Measurements from ENCODE around the gene MACF1.

Gene MACF1

DNA sequence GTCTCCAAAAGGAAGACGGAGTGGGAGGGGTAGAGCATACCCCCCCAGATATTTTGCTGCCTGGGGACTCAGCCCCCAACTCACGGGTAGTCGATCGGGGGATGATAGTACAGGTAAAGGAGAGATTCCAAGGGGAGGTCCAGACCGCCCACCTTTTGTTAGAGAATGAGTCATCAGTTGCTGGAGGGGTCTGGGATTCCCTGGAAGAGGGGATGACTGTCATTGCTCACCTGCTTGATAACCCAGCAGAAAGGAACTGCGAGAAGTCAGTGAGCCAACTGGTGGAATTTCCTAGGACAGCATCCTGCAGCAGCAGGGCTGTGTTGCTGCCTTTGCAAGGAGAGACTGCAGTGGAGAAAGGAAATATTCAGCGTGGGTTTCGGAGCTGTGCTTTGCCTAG lies 64.4 kb downstream of the MACF1 start:
- no peak for DNase-seq

GRCh38 chr1:39269349-39269748 lies 64.9 kb downstream of the MACF1 start:
- no peak for DNase-seq

DNA sequence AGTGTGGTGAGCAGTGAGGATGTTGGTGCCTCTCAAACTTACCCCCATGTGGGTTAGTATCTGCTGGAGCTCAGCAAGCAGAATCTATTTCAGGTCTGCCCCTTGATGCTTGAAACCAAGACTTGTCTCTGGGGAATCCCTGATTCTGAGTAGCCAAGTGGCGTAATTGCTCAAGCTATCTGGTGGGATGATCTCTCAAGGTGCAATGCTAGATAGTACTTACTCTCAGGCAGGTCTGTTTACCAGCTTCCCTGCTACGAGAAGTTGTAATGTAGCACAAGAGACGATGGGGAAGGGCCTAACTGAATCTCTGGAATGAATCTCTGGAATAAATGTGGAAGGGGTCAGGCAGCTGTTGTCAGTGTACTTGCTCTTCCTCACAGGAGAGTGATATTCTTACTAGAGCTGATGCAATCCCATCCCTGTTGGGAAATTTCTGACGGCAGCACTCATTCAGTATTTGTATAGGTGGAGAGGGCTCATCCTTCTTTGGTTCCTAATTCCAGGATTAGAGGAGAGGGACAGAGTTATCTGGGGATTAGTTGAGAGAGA lies 65.4 kb downstream of the MACF1 start:
- DNase-seq = no peak

DNA sequence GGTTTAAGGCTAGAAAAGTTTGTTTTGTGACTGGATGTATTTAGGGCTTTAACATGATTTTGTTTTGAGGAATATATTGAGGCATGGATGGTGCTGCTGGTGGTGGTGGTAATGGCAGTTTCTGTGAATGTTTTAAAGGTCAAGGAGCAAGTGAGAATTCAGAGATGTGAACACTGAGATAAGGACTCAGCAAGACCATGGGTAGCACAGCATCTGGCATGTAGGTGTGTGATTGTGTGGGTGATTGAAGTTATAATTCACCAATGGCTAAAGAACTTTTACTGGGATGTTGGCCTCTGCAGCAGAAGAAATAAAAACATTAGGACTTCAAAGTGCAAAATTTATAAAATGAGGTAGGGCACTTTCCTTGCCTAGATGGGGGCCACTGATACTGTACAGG lies 65.9 kb downstream of the MACF1 start:
- no peak for DNase-seq

DNA sequence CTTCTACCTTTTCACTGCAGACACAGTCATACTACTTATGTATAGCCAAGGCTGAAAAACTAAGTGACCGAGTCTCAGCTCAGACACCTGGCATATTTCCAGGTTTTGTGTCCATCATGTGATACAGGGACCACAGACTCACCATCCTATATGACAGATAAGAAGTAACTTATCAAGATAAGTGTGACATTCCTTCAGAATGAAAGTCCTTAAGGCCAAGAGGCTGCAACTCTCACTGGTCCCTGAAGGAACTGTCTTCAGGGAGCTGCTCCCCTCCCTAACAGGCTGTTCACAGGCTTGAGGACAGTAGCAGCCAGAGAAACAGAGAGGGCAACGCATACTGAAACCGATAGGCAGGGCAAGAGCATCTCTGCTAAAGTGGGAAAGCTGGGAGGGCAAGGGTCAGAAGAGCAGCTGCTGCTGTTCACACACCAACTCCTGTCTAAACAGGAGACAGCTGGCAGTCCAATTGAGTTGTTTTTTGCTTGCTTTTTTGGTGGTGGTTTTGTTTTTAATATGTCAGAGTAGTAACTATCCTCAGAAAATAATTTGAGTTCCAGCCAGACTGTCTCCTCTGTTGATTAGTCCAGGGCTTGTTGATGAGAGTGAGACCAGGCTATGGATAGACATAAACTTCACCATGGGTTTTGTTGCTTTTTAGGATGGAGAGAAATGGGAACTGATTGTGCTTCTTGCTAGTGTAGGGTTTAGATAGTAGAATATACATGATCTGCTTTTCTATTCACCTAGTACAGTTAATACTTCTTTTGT lies 67.7 kb downstream of the MACF1 start:
- DNase-seq = no peak

DNA sequence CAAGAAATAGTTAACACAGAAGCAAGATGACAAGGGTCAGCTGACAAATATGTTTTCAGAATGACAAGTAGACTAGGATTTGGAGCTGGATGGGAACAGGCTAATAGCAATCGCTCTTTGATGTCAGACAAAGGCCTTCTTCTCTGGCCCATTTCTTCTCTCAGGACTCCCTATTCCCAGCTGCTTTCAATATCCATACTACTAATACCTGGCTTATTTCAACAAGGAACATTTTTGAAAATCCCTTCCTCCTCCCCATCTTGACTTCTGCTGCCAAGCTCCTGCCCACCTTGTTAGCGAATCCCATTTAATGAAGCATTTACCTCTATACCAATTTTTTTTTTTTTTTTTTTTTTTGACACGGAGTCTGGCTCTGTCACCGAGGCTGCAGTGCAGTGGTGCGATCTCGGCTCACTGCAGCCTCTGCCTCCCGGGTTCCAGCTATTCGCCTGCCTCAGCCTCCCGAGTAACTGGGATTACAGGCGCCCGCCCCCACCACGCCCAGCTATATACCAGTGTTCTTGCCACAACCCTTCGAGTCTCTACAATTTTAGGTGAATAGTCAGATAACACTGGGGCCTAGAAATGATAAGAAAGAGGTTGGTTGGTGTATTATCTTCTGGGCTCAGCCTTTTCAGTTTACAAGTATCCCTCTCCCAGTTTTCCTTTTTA lies 68.4 kb downstream of the MACF1 start:
- DNase-seq = no peak

DNA sequence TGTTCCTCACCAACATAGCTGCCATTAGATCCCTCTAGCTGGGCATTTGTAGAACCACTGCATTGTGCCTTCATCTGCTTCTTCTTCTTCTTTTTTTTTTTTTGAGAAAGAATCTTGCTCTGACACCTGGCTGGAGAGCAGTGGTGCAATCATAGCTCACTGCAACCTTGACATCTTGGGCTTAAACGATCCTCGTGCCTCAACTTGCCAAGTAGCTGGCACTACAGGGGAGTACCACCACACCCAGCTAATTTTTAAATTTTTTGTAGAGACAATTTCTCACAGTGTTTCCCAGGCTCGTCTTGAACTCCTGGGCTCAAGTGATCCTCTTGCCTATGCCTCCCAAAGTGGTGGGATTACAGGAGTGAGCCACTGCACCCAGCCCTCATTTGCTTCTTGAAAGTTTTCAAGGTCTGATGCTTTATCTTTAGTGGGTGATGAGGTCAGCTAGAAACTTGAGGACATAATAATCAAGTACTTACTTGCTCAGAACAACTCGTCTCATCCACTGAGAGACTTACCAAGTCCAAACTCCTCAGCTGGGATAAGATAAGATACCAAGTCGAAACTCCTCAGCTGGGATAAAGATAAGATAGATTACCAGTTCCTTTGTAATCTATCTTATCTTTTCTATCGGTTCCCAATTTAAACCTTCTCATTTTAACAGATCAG lies 71.5 kb downstream of the MACF1 start:
- no peak for DNase-seq

DNA sequence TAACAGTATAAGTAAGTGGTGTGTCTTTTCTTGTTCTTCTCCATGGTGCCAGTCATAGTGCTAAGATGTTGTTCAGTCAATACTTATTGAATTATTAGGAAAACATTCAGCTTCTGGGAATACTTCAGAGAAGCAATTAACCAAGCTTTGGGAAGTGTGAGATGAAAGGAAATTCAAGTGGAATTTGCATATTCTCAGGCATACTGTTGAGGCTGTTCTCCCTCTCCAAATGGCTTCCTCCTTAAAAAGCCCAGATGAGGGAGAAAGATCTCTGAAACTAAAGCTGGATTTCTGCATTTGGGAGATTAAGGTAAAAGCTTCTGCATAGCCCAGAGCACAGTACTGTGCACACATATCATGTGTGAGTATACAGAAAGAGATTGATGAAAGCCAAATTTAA lies 73.4 kb downstream of the MACF1 start:
- no peak for DNase-seq

- DNase-seq = no peak
Measured at GRCh38 chr1:39282537-39283216, 78.2 kb downstream of the MACF1 start.

DNA sequence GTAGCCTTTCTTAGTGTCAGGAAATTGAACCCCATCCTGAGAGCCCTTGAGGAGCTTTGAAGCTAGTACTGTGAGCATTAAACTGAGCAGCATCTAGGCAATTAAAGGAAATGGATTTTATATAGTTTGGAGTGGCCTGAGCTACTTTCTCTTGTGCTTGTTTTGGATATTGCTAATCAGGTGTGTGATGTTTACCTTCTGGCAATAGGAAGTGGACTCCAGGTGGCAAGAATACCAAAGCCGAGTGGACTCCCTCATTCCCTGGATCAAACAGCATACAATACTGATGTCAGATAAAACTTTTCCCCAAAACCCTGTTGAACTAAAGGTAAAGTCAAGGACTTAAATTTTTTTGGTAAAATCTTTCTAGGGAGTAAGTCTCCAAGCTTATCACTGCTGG lies 79.4 kb downstream of the MACF1 start:
- DNase-seq = no peak

DNA sequence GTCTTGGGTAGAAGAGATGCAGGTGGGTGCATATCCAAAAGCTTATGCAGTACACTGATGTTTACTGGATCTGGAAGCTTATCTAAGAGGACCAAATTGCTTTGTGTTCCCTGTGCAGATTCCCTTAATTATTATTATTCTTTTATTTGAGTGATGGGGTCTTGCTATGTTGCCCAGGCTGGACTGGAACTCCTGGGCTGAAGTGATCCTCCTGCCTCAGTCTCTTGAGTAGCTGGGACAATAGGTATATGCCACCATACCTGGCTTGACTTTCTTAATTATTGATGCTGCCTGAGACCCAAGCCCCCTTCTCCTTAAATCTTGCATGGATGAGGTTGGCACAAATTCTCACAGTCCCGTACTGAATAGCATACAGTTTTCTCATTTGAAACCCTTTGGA lies 83.0 kb downstream of the MACF1 start:
- DNase-seq = no peak

DNA sequence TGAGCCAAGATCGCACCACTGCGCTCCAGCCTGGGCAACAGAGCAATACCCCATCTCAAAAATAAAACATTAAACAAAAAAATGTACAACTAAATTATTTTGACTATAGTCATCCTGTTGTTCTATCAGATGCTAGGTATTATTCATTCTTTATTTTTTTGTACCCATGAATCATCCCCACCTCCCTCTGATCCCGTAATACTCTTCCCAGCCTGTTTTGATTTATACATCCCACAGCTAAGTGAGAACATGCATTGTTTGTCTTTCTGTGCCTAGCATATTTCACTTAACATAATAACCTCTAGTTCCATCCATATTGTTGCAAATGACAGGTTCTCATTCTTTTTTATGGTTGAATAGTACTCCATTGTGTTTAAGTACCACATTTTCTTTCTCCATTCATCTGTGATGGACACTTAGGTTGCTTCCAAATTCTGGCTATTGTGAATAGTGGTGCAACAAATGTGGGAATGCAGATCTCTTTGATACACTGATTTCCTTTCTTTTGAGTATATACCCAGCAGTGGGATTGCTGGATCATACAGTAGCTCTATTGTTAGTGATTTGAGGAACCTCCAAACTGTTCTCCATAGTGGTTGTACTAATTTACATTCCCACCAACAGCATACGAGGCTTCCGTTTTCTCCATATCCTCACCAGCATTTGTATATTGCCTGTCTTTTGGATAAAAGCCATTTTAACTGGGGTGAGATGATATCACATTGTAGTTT lies 84.4 kb downstream of the MACF1 start:
- no peak for DNase-seq

DNA sequence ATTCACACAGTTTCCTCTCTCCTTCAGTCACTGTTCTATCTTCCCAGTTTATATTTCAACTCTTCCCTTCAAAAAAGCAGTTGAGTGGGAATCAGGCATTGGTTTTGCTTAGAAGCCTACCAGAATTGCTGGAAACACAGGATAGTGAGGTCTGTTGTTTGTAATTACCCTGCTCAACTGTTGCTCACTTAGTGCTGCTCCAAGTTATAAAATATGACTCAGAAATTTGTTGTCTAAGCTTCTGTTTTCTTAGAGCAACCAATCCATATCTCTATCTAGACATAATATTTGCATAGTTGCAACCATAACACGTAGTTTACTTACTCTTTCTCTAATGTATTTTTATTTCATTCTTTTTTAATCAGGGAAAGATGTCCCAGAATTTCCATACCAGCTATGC lies 87.9 kb downstream of the MACF1 start:
- DNase-seq = no peak

- no peak for DNase-seq
Measured at GRCh38 chr1:39293375-39294070, 89.0 kb downstream of the MACF1 start.

DNA sequence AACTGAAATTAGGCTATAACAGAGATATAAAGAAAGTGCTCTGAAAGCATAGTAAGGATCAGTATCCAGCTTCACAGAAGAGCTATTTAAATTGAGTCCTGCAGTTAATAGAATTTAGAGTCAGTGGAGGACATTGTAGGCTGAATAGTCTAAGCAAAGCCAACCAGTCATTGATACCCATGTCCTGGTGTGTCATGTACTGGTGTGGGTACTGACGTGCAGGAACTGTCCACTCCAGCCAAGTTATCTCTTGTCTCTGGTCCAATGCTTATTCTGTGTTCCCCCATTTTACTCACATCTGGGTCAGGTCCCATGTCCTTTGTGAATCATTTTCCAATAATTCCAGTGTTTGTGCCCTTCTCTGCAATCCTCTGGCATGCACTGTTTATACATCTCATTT lies 90.0 kb downstream of the MACF1 start:
- DNase-seq = no peak

GRCh38 chr1:39295901-39296300 lies 91.4 kb downstream of the MACF1 start:
- no peak for DNase-seq

- no peak for DNase-seq
Measured at GRCh38 chr1:39297551-39297950, 93.1 kb downstream of the MACF1 start.

GRCh38 chr1:39301606-39302005 lies 97.1 kb downstream of the MACF1 start:
- DNase-seq = no peak

- no peak for DNase-seq
Measured at GRCh38 chr1:39305555-39305954, 101.1 kb downstream of the MACF1 start.

DNA sequence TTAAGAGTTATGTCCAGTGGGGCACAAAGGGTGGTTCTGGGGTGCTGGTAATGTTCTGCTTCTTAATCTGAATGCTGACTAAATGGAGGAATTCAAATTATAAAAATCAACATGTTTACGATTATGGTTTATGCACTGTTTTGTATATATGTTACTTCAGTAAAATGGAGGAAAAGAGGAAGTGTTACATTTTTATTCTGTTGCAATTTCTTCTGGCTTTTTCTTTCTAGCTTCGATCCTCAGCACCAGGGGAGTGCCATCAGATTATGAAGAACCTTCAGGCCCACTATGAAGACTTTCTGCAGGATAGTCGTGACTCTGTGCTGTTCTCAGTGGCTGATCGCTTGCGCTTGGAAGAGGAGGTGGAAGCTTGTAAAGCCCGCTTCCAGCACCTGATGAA lies 105.5 kb downstream of the MACF1 start:
- no peak for DNase-seq

DNA sequence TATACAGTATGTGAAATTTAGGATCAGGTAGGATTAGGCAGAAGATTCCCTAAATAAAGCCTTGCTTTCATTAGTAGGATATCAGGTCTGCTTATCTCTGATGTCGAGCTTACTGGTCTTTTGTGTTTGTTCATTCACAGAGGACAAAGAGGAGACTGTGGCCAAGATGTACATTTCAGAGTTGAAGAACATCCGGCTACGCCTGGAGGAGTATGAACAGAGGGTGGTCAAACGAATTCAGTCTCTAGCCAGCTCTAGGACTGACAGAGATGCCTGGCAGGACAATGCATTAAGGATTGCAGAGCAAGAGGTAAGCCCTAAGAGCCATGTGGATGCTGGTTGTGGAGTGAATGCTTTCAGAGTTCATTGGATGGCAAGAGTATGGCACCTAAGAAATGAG lies 106.2 kb downstream of the MACF1 start:
- no peak for DNase-seq

- DNase-seq = no peak
Measured at GRCh38 chr1:39317111-39317510, 112.6 kb downstream of the MACF1 start.
